GM12864 (cell line): ENCODE measurements around the gene DNAJC15.

ENCODE experiments used
- DNase-seq: peaks from one replicate; pipeline ENCODE4 v3.0.0-alpha.2; 2011; ENCODE audit warnings: low read depth
- H3K4me3 ChIP-seq: 2 replicates; pipeline ENCODE4 v1.5.1; 2011; ENCODE audit warnings: mild to moderate bottlenecking, low read depth, low read length, control low read depth
- CTCF ChIP-seq: IDR thresholded peaks from 2 replicates; pipeline ENCODE4 v1.5.1; 2011; ENCODE audit warnings: low read depth, mild to moderate bottlenecking, moderate library complexity, low read length, control low read depth, inconsistent platforms; ENCODE audit errors: missing control alignments

DNAJC15 gene

GRCh38 chr13:43136920-43137575 lies 113.7 kb downstream of the DNAJC15 start:
- no peak for DNase-seq
- no peak for TF ChIP-seq CTCF
- H3K4me3 ChIP-seq, result no peak overlapping the region

- no peak for TF ChIP-seq CTCF
- H3K4me3 ChIP-seq, result no peak overlapping the region
- DNase-seq, result no peak
Measured at GRCh38 chr13:43139211-43139610, 115.8 kb downstream of the DNAJC15 start.

GRCh38 chr13:43139921-43140320 lies 116.5 kb downstream of the DNAJC15 start:
- DNase-seq, result no peak
- TF ChIP-seq CTCF, result no peak

GRCh38 chr13:43140985-43141384 lies 117.6 kb downstream of the DNAJC15 start:
- no peak for DNase-seq
- no peak for TF ChIP-seq CTCF
- no peak overlapping the region for H3K4me3 ChIP-seq

More at GRCh38 chr13:43139921-43140320, 116.5 kb downstream of the DNAJC15 start:
- no peak overlapping the region for H3K4me3 ChIP-seq

- DNase-seq, result no peak
- H3K4me3 ChIP-seq, result no peak overlapping the region
- no peak for TF ChIP-seq CTCF
Measured at GRCh38 chr13:43141685-43142084, 118.3 kb downstream of the DNAJC15 start.

GRCh38 chr13:43143591-43143990 lies 120.2 kb downstream of the DNAJC15 start:
- no peak for TF ChIP-seq CTCF
- no peak overlapping the region for H3K4me3 ChIP-seq
- no peak for DNase-seq

GRCh38 chr13:43145534-43146196 lies 122.3 kb downstream of the DNAJC15 start:
- no peak for DNase-seq
- no peak overlapping the region for H3K4me3 ChIP-seq
- TF ChIP-seq CTCF, result no peak
